NB4 (cell line): ENCODE results near the gene SMYD3.

Experiments
- DNase-seq: peaks from one replicate; pipeline ENCODE4 v3.0.0; 2010; ENCODE audit warnings: low read depth
- H3K4me3 ChIP-seq: one replicate; pipeline ENCODE4 v1.5.1; 2011; ENCODE audit warnings: mild to moderate bottlenecking, low read depth, low read length, moderate library complexity
- CTCF ChIP-seq: IDR thresholded peaks from one replicate; pipeline ENCODE4 v1.5.1; 2012; ENCODE audit warnings: low read depth, low read length
- MAX ChIP-seq: IDR thresholded peaks from 2 replicates; pipeline ENCODE4 v1.6.1; 2011; ENCODE audit warnings: low read depth, low read length
- MYC ChIP-seq: IDR thresholded peaks from 2 replicates; pipeline ENCODE4 v1.6.1; 2011; ENCODE audit warnings: low read depth, low read length
- POLR2A ChIP-seq: IDR thresholded peaks from 2 replicates; pipeline ENCODE4 v1.6.1; 2011; ENCODE audit warnings: mild to moderate bottlenecking; ENCODE audit not compliant: insufficient read length; ENCODE audit errors: extremely low read depth

Gene SMYD3

GRCh38 chr1:245874942-245875580 lies 632.0 kb downstream of the SMYD3 start:
- no peak for DNase-seq
- H3K4me3 ChIP-seq: no peak overlapping the region
- no peak for TF ChIP-seq POLR2A
- no peak for TF ChIP-seq MYC
- TF ChIP-seq CTCF: no peak
- TF ChIP-seq MAX: no peak

- DNase-seq: no peak
- no peak overlapping the region for H3K4me3 ChIP-seq
- TF ChIP-seq MAX (no peak), MYC (no peak), POLR2A (no peak), CTCF (no peak)
Observed at GRCh38 chr1:245873883-245874671, 633.0 kb downstream of the SMYD3 start.

GRCh38 chr1:245873068-245873467 lies 634.0 kb downstream of the SMYD3 start:
- DNase-seq: no peak
- TF ChIP-seq MAX: no peak
- no peak for TF ChIP-seq MYC
- TF ChIP-seq POLR2A: no peak
- TF ChIP-seq CTCF: no peak

GRCh38 chr1:245872475-245872874 lies 634.6 kb downstream of the SMYD3 start:
- TF ChIP-seq POLR2A (no peak), CTCF (no peak)
- DNase-seq: no peak
- H3K4me3 ChIP-seq: no peak overlapping the region

More at GRCh38 chr1:245873068-245873467, 634.0 kb downstream of the SMYD3 start:
- no peak overlapping the region for H3K4me3 ChIP-seq

GRCh38 chr1:245871915-245872314 lies 635.2 kb downstream of the SMYD3 start:
- no peak for TF ChIP-seq POLR2A
- no peak for TF ChIP-seq CTCF
- TF ChIP-seq MAX: no peak
- TF ChIP-seq MYC: no peak
- no peak for DNase-seq
- H3K4me3 ChIP-seq: no peak overlapping the region
